Stimulated activated naive B cell treated with anti-CD40 and anti-IgM and Interleukin-4, amounts not matched to agents 10 μg/mL and 1 μg/mL and 100 μg/mL, for 72 hours (primary cell): ENCODE results near the gene SPACA4.

Source experiments
- ATAC-seq, 2 donors: fragments of 150-1000 bp; cut with Tn5 transposase; replicated peaks; 2 replicates each; pipeline ENCODE4 v1.10.0; 2021; ENCODE audit warnings: moderate library complexity in 1 of 2
- DNase-seq: peaks from one replicate; pipeline ENCODE4 v3.0.0; 2021
- H3K27ac Mint-ChIP-seq: one replicate; pipeline ENCODE4 v1.8.0; 2022; ENCODE audit warnings: mild to moderate bottlenecking, mixed read lengths
- H3K27me3 Mint-ChIP-seq, 2 donors: one replicate each; pipeline ENCODE4 v1.8.0; 2022; ENCODE audit warnings: mixed read lengths in 2 of 2
- H3K36me3 Mint-ChIP-seq, 2 donors: one replicate each; pipeline ENCODE4 v1.8.0; 2022; ENCODE audit warnings: mixed read lengths in 2 of 2, mild to moderate bottlenecking in 1 of 2
- H3K4me1 Mint-ChIP-seq, 2 donors: one replicate each; pipeline ENCODE4 v1.8.0; 2022; ENCODE audit warnings: mixed read lengths in 2 of 2, mild to moderate bottlenecking in 1 of 2
- H3K4me3 Mint-ChIP-seq, 2 donors: one replicate each; pipeline ENCODE4 v1.8.0; 2022; ENCODE audit warnings: mild to moderate bottlenecking in 2 of 2, mixed read lengths in 2 of 2, moderate library complexity in 1 of 2
- H3K9me3 Mint-ChIP-seq, 2 donors: one replicate each; pipeline ENCODE4 v1.8.0; 2022; ENCODE audit warnings: mixed read lengths in 2 of 2, mild to moderate bottlenecking in 1 of 2

The SPACA4 gene

DNA sequence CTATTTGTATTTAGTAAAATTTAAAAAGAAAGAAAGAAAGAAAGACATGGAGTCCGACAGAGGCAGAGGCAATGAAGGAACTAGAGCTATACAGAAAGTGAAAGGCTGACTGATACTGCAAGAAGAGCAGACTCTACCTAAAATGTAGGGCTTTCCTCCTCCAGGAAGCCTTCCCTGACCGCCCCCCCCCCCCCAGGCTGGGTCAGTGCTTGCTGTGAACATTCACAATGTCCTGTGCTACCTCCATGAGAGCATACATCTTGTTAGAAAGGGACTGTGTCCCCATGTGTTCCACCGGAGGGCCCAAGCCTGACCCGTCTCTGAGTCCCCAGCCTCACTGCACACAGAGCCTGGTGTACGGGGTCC, 45.1 kb downstream of the SPACA4 start:
- H3K4me3 Mint-ChIP-seq, result no peak overlapping the region
- DNase-seq (no peak), ATAC-seq (no peak)
- H3K27ac Mint-ChIP-seq, result no peak overlapping the region
- no peaks in the 10 kb centered on the region for H3K27me3 Mint-ChIP-seq
- H3K36me3 Mint-ChIP-seq, result no peaks in the 10 kb centered on the region
- peaks cover 19 to 21% of the 10 kb centered on the region in 2 donors for H3K4me1 Mint-ChIP-seq
- H3K9me3 Mint-ChIP-seq, result no peaks in the 10 kb centered on the region

DNA sequence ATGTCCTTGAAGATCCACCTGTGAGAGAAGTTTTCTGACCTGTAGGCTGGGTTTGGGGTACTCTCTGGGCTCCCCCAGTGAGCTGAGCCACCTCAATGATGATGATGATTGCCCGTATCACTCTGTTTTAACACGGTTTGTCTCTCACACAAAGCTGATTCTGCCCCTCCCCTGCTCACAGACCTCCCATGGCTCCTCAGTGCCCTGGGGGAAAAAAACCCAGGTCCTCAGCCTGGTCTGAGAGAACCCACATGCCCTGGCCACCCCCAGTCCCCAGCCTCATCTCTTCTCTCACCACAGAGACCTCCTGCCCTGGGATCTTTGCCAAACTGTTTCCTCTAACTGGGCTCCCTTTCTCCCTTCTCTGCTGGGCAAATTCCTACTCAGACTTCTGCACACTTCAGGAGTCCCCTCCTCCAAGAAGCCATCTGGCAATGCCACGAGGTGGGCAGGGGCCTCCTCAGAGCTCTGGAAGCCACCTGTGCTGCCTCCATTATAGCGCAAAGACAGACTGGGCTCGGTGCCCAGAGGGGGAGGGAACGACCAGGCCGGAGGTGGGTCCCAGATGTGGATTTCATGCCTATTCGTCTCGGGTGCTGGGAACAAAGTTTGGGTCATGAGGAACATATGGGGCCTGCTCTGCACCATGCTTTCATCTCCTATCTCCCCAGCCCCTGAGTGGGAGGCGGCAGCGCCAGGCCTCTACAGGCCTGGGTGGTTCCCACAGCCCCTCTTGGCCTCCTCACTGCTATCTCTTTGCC, 47.9 kb downstream of the SPACA4 start:
- no peaks in the 10 kb centered on the region for H3K9me3 Mint-ChIP-seq
- ATAC-seq, result no peak
- H3K4me3 Mint-ChIP-seq, result no peak overlapping the region
- no peak for DNase-seq
- H3K27me3 Mint-ChIP-seq, result no peaks in the 10 kb centered on the region
- H3K27ac Mint-ChIP-seq, result peak overlapping the region; percentile 31
- H3K4me1 Mint-ChIP-seq, result peaks cover 11 to 14% of the 10 kb centered on the region in 2 donors
- H3K36me3 Mint-ChIP-seq, result no peaks in the 10 kb centered on the region

DNA sequence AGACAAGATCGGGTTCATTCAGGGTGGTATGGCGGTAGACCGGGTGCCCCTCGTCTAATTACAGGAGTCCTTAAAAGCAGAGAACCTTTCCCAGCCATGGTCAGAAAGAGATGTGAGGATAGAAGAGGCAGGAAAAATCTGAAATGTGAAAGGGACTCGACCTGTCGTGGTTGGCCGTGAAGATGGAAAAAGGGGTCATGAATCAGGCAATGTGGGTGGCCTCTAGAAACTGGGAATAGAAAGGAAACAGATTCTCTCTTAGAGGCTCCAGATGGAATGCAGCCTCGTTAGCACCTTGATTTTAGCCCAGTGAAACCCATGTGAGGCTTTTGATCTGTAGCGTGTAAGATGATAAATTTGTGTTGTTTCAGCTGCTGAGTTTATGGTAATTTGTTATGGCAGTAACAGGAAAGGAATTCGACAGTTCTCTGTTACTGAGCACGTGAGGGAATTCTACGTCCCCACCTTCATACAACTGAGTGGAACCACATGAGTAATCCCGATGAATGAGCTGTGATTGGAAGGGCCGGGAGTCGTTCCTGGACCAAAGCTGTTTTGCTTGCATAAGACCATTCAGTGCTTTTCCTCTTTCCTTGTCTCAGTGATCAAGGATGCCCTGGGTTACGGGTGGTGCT, 50.4 kb downstream of the SPACA4 start:
- DNase-seq, result no peak
- H3K4me1 Mint-ChIP-seq, result peaks cover 11 to 14% of the 10 kb centered on the region in 2 donors
- ATAC-seq, result no peak
- H3K27ac Mint-ChIP-seq, result no peak overlapping the region
- H3K27me3 Mint-ChIP-seq, result no peaks in the 10 kb centered on the region
- no peaks in the 10 kb centered on the region for H3K9me3 Mint-ChIP-seq
- H3K4me3 Mint-ChIP-seq, result no peak overlapping the region
- no peaks in the 10 kb centered on the region for H3K36me3 Mint-ChIP-seq
